HG02610 (cell line): ENCODE measurements around the gene MAP2K5.

ENCODE experiments used
- ATAC-seq: cut with Tn5 transposase; IDR thresholded peaks from one replicate; pipeline ENCODE4 v1.9.1; 2021; ENCODE audit warnings: mild to moderate bottlenecking, moderate library complexity; ENCODE audit not compliant: unreplicated experiment

The MAP2K5 gene

GRCh38 chr15:67820992-67821783 is 278.7 kb downstream of the MAP2K5 start:
- no peak for ATAC-seq

- ATAC-seq, result no peak
These were observed 279.4 kb downstream of the MAP2K5 start for GRCh38 chr15:67821784-67822440.

- ATAC-seq, result no peak
These were observed 280.2 kb downstream of the MAP2K5 start for GRCh38 chr15:67822537-67823313.

GRCh38 chr15:67823314-67824196 is 281.1 kb downstream of the MAP2K5 start:
- no peak for ATAC-seq

GRCh38 chr15:67824197-67824968 is 281.9 kb downstream of the MAP2K5 start:
- no peak for ATAC-seq

- no peak for ATAC-seq
These were observed 282.7 kb downstream of the MAP2K5 start, which contains the start of gene SKOR1 for GRCh38 chr15:67824976-67825880. Gene SKOR1 (plus strand): TSS chr15:67825509. CDS start chr15:67825603, 94 bp downstream.

- no peak for ATAC-seq
These were observed 283.6 kb downstream of the MAP2K5 start for GRCh38 chr15:67825881-67826716.

GRCh38 chr15:67826717-67827561 is 284.4 kb downstream of the MAP2K5 start:
- ATAC-seq, result no peak

GRCh38 chr15:67827562-67828277 is 285.2 kb downstream of the MAP2K5 start:
- no peak for ATAC-seq

- ATAC-seq, result no peak
These were observed 285.9 kb downstream of the MAP2K5 start for GRCh38 chr15:67828278-67828968.

GRCh38 chr15:67828969-67829646 is 286.6 kb downstream of the MAP2K5 start:
- no peak for ATAC-seq

- ATAC-seq, result no peak
These were observed 287.4 kb downstream of the MAP2K5 start for GRCh38 chr15:67829647-67830504.

GRCh38 chr15:67831363-67831762 is 288.9 kb downstream of the MAP2K5 start:
- no peak for ATAC-seq

GRCh38 chr15:67832031-67832551 is 289.6 kb downstream of the MAP2K5 start:
- no peak for ATAC-seq
